PFSK-1 (cell line): Measurements from ENCODE around the gene INPP5J.

ENCODE experiments used
- POLR2AphosphoS5 ChIP-seq: IDR thresholded peaks from 2 replicates; pipeline ENCODE4 v1.6.1; 2012; ENCODE audit warnings: low read depth, mild to moderate bottlenecking, control low read depth, low read length, moderate library complexity
- REST ChIP-seq, 2 experiments: IDR thresholded peaks; 2 replicates each; pipeline versions ENCODE4 v1.6.1 to v1.8.0; 2011 to 2012; ENCODE audit warnings: low read depth in 2 of 2, low read length in 2 of 2, control low read depth in 1 of 2, inconsistent platforms in 1 of 2, mild to moderate bottlenecking in 1 of 2, moderate library complexity in 1 of 2; ENCODE audit not compliant: insufficient read depth in 1 of 2
- SIN3A ChIP-seq: IDR thresholded peaks from 2 replicates; pipeline ENCODE4 v1.6.1; 2012; ENCODE audit warnings: mild to moderate bottlenecking, low read length, moderate library complexity, borderline replicate concordance; ENCODE audit not compliant: insufficient read depth
- TAF1 ChIP-seq: IDR thresholded peaks from 2 replicates; pipeline ENCODE4 v1.6.1; 2012; ENCODE audit warnings: low read length, control low read depth, borderline replicate concordance; ENCODE audit not compliant: insufficient read depth

- TF ChIP-seq POLR2AphosphoS5 (no peak), REST (IDR thresholded peaks at IDR 0.05; ENCODE audit: insufficient read depth in 1 of 2, low read depth in 2 of 2, low read length in 2 of 2) (no peak), TAF1 (no peak), SIN3A (no peak)
These were observed 35.0 kb upstream of the INPP5J start for GRCh38 chr22:31087744-31088215.
